ENCODE measurements around the gene HOXB6. TPM values are rescaled to one million over a fixed set of nuclear protein-coding genes. Genes with fewer than 3 reads are reported as not detected.

Gene HOXB6
- polyA plus RNA-seq, 4 donors = 0.45 to 17.5 (median 4.0) TPM

DNA sequence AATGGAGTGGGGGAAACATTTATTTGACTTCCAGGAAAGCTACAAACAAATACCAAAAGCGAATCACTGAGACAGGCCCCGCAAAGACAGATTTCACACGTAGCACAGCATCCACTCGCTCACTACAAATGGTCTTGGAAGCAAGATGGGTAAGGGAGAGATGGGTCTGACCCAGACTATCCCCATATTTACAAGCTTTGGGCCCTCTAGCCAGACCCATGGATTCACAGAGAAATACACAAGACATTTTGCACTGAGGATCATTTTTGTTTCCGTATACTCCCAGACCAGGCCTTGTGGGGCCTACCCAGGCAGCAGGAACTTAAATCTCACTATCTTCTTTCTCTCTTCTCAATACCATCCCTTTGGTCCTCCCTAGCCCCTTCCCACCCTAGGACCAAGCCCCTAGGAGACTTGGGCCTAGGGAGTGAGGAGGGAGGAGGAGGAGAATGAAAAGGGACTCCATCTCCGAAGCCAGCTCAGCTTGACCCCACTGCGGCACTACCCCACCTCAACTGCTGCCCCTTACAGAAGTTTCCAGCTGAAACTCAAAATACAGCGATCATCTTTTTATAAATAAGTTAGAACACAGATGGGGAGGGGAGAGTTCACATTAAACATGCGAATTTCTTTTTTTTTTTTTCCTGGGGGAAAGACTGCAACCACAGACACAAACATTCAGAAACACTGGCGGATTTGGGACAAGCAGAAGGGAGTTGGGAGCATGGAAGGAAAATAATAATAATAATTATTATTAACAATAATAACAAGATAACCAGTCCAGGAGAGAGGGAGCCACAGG lies 13.3 kb downstream of the HOXB6 start:
- Histone ChIP-seq H3K4me3 (ENCODE audit: low read depth in 1 of 3, low read length in 3 of 3) (peak overlapping the region in 1 of 3 donors; percentile 48), H3K27me3 (ENCODE audit: control insufficient read depth in 3 of 3, insufficient read depth in 3 of 3, low read length in 3 of 3) (peaks cover 0 to 99% (median 11%) of the 10 kb centered on the region in 3 donors), H3K27ac (ENCODE audit: low read depth in 1 of 3, low read length in 2 of 3) (peak overlapping the region; percentile 0 to 93 (median 91)), H3K36me3 (ENCODE audit: control insufficient read depth in 3 of 3, insufficient read depth in 2 of 3, low read depth in 1 of 3, low read length in 3 of 3) (peaks cover 0 to 37% (median 0%) of the 10 kb centered on the region in 3 donors), H3K9me3 (ENCODE audit: control insufficient read depth in 2 of 2, insufficient read depth in 1 of 2, low read depth in 1 of 2, low read length in 1 of 2) (no peaks in the 10 kb centered on the region), H3K4me1 (ENCODE audit: control insufficient read depth in 3 of 3, insufficient read depth in 2 of 3, low read depth in 1 of 3, low read length in 2 of 3) (peaks cover 0 to 47% (median 2%) of the 10 kb centered on the region in 3 donors)
- DNase-seq (no peak), FAIRE-seq (no peak)
- WGBS, 3 donors = 63 to 84% (median 75%) methylated on average over 10 of the region's 10 CpGs

DNA sequence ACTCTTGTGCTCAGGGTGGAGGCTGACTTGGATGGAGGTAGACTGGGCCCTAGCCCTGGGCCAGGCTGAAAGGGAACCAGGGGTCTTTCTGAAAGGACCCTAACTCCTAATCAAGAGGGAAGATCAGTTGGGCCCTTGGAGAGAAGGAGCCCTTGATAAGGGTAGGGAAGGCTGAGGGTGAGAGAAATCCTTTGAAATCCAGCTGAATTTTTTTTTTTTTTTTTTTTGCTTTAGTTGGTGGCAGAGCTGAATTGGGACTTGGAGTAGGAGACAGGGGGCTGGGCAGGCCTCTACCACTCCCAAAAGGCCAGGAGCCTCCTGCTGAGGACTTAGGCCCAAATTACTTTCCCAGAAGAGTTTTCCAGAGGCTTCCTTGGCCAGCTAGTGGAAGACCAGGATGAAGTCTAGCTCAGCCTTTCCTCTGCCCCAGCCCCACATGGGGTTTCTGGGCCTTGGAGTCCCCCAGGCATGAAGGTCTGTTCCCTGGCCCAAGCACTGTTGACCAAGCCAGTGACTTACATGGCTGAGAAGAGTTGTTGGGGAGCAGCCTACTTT lies 14.1 kb downstream of the HOXB6 start:
- DNase-seq (no peak), FAIRE-seq (no peak)
- Histone ChIP-seq H3K4me3 (ENCODE audit: low read depth in 1 of 3, low read length in 3 of 3) (peak overlapping the region in 1 of 3 donors; percentile 52), H3K27ac (ENCODE audit: low read depth in 1 of 3, low read length in 2 of 3) (peak overlapping the region in 2 of 3 donors; percentile 91 to 93), H3K27me3 (ENCODE audit: control insufficient read depth in 3 of 3, insufficient read depth in 3 of 3, low read length in 3 of 3) (peaks cover 0 to 99% (median 13%) of the 10 kb centered on the region in 3 donors), H3K4me1 (ENCODE audit: control insufficient read depth in 3 of 3, insufficient read depth in 2 of 3, low read depth in 1 of 3, low read length in 2 of 3) (peaks cover 0 to 44% (median 2%) of the 10 kb centered on the region in 3 donors), H3K9me3 (ENCODE audit: control insufficient read depth in 2 of 2, insufficient read depth in 1 of 2, low read depth in 1 of 2, low read length in 1 of 2) (no peaks in the 10 kb centered on the region), H3K36me3 (ENCODE audit: control insufficient read depth in 3 of 3, insufficient read depth in 2 of 3, low read depth in 1 of 3, low read length in 3 of 3) (peaks cover 0 to 29% (median 0%) of the 10 kb centered on the region in 3 donors)

DNA sequence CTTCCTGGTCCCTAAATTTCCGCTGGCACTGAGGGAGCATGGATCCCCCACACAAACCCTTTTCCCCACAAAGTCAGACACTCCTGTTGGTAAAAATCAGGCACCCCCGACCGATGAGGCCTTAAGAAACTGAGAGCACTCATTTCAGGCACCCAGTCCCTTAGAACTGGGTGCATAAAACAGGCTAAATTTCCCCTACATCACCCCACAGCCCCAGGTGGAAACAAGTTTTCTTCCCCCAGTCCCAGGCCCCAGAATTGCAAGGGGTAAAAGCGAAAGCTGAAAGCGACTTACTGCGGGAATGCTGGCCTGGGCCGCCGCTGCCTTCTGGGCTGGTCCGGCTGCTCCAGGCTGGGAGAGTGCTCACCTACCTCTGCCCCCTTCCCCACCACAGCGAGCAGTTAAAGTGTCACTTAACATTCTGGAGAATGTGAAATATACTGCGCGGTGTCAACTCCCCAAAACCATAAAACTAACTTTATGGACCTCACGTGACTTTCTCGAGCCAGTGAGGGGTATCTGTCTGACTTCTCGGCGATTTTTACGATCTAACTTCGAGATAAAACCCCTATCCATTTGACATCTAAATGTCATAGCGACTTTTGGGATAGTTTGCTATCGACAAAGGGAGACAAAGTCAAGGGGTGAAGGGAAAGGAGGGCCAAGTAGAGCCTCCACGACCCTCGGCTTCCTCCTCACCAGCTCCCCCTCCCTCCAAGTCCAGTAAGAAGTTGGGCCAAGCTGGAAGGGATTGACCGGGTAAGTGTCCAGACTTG lies 14.8 kb downstream of the HOXB6 start, which contains the start of gene HOXB3:
TSS of gene HOXB3 (minus strand) at position 411 of the 776 bp plus-strand sequence. CDS start 37,767 bp downstream, outside the sequence.
- WGBS, 3 donors = 18 to 24% (median 22%) methylated on average over 23 of the region's 23 CpGs
- FAIRE-seq = no peak

DNA sequence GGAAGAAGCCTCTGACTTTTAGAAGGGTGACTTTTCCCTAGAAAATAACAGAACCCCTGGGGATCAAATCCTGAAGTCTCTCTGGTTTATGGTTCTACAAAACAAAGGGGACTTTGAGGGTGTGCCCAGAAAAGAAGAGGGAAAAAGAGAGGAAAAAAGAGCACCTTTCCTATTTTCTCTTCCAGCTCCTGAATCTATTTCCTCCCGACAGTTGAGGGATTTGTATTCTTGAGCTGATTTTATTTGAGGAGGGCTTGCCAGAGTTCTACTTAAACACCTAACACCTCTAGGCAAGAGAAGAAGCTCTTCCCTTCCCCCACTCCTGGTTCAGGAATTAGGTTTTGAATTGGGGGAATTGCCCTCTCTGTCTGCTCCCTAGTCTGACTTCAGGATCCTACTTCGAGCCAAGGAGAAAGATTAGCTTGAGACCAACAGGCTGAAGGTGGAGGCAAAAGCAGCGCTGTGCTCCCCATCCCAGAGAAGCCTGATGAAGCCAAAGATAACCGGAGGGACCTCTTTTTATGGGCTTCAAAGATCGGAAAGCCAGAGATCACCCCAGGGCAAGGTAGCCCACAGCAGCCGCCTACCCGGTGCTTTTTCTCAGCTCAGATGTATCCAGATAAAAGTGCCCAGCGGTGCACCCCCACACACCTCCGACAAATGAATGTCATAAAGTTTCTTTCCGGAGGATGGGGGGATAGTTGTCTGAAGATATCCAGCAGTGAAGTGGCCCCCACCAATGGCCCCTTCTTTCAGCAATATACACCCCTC lies 15.5 kb downstream of the HOXB6 start:
- peak overlapping the region; percentile 17 to 93 (median 91) for H3K27ac ChIP-seq (ENCODE audit: low read depth in 1 of 3, low read length in 2 of 3)
- H3K9me3 ChIP-seq (ENCODE audit: control insufficient read depth in 2 of 2, insufficient read depth in 1 of 2, low read depth in 1 of 2, low read length in 1 of 2) = peaks cover 0 to 3% of the 10 kb centered on the region in 2 donors
- 11 to 17% (median 17%) methylated on average over 10 of the region's 10 CpGs for WGBS, 3 donors
- DNase-seq (no peak), FAIRE-seq (no peak)
- H3K4me3 ChIP-seq (ENCODE audit: low read depth in 1 of 3, low read length in 3 of 3) = peak overlapping the region in 1 of 3 donors; percentile 52
- H3K4me1 ChIP-seq (ENCODE audit: control insufficient read depth in 3 of 3, insufficient read depth in 2 of 3, low read depth in 1 of 3, low read length in 2 of 3) = peaks cover 0 to 37% (median 2%) of the 10 kb centered on the region in 3 donors
- peaks cover 0 to 98% (median 14%) of the 10 kb centered on the region in 3 donors for H3K27me3 ChIP-seq (ENCODE audit: control insufficient read depth in 3 of 3, insufficient read depth in 3 of 3, low read length in 3 of 3)
- peaks cover 0 to 16% (median 0%) of the 10 kb centered on the region in 3 donors for H3K36me3 ChIP-seq (ENCODE audit: control insufficient read depth in 3 of 3, insufficient read depth in 2 of 3, low read depth in 1 of 3, low read length in 3 of 3)

More for the DNA sequence above, 14.8 kb downstream of the HOXB6 start, which contains the start of gene HOXB3:
- Histone ChIP-seq H3K27ac (ENCODE audit: low read depth in 1 of 3, low read length in 2 of 3) (peak within 1 kb of the TSS; percentile 17 to 93 (median 91)), H3K36me3 (ENCODE audit: control insufficient read depth in 3 of 3, insufficient read depth in 2 of 3, low read depth in 1 of 3, low read length in 3 of 3) (peaks cover 0 to 24% (median 0%) of the 10 kb centered on the region in 3 donors), H3K4me1 (ENCODE audit: control insufficient read depth in 3 of 3, insufficient read depth in 2 of 3, low read depth in 1 of 3, low read length in 2 of 3) (peaks cover 0 to 40% (median 2%) of the 10 kb centered on the region in 3 donors), H3K4me3 (ENCODE audit: low read depth in 1 of 3, low read length in 3 of 3) (peak within 1 kb of the TSS in 1 of 3 donors; percentile 52), H3K27me3 (ENCODE audit: control insufficient read depth in 3 of 3, insufficient read depth in 3 of 3, low read length in 3 of 3) (peaks cover 0 to 99% (median 14%) of the 10 kb centered on the region in 3 donors), H3K9me3 (ENCODE audit: control insufficient read depth in 2 of 2, insufficient read depth in 1 of 2, low read depth in 1 of 2, low read length in 1 of 2) (peaks cover 0 to 3% of the 10 kb centered on the region in 2 donors)
- no peak for DNase-seq

DNA sequence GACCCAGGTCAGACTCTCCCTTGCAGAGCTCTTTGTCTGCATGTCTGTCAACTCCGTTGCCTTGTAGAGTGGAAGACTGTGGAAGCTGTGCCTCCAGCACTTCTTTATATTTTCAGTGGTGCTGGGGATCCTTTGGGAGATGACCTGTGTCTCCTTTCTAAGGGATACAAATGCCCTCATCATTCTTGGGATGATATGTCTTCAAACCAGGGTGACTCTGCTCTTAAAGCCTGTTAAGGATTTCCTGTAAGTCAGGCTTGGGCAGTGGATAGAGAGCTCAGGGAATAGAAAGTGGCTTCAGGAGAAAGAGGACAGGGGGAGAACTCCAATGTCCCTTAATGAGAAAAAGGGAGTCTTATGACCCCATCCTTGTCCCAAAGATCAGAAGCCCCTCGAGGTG lies 16.3 kb downstream of the HOXB6 start:
- FAIRE-seq (no peak), DNase-seq (no peak)
- peak overlapping the region in 2 of 3 donors; percentile 79 to 91 for H3K27ac ChIP-seq (ENCODE audit: low read depth in 1 of 3, low read length in 2 of 3)
- H3K36me3 ChIP-seq (ENCODE audit: control insufficient read depth in 3 of 3, insufficient read depth in 2 of 3, low read depth in 1 of 3, low read length in 3 of 3) = peaks cover 0 to 16% (median 0%) of the 10 kb centered on the region in 3 donors
- H3K4me1 ChIP-seq (ENCODE audit: control insufficient read depth in 3 of 3, insufficient read depth in 2 of 3, low read depth in 1 of 3, low read length in 2 of 3) = peaks cover 0 to 36% (median 2%) of the 10 kb centered on the region in 3 donors
- WGBS, 3 donors = 15 to 34% (median 15%) methylated on average over 2 of the region's 2 CpGs
- peak overlapping the region in 1 of 3 donors; percentile 52 for H3K4me3 ChIP-seq (ENCODE audit: low read depth in 1 of 3, low read length in 3 of 3)
- H3K27me3 ChIP-seq (ENCODE audit: control insufficient read depth in 3 of 3, insufficient read depth in 3 of 3, low read length in 3 of 3) = peaks cover 0 to 99% (median 14%) of the 10 kb centered on the region in 3 donors
- peaks cover 0 to 3% of the 10 kb centered on the region in 2 donors for H3K9me3 ChIP-seq (ENCODE audit: control insufficient read depth in 2 of 2, insufficient read depth in 1 of 2, low read depth in 1 of 2, low read length in 1 of 2)

DNA sequence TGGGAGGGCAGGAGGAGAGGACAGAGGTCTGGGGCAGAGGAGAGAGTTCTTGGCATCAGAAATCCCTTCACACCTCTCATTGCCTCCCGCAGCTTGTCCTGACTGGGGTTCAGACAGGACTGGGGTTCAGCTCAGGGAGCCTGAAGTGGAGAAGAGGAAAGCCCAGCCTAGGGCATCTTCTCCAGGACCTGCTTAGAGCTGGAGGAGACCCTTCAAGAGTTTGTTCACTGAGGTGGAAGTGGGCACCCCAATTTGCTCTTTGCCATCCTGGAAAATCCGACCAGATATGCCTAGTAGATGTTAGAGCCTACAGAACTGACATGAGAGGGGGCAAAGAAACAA lies 16.7 kb downstream of the HOXB6 start:
- FAIRE-seq (no peak), DNase-seq (no peak)
- Histone ChIP-seq H3K9me3 (ENCODE audit: control insufficient read depth in 2 of 2, insufficient read depth in 1 of 2, low read depth in 1 of 2, low read length in 1 of 2) (peaks cover 0 to 3% of the 10 kb centered on the region in 2 donors), H3K27me3 (ENCODE audit: control insufficient read depth in 3 of 3, insufficient read depth in 3 of 3, low read length in 3 of 3) (peaks cover 0 to 99% (median 10%) of the 10 kb centered on the region in 3 donors), H3K4me3 (ENCODE audit: low read depth in 1 of 3, low read length in 3 of 3) (peak overlapping the region in 1 of 3 donors; percentile 52), H3K27ac (ENCODE audit: low read depth in 1 of 3, low read length in 2 of 3) (peak overlapping the region; percentile 24 to 91 (median 79)), H3K36me3 (ENCODE audit: control insufficient read depth in 3 of 3, insufficient read depth in 2 of 3, low read depth in 1 of 3, low read length in 3 of 3) (peaks cover 0 to 15% (median 0%) of the 10 kb centered on the region in 3 donors), H3K4me1 (ENCODE audit: control insufficient read depth in 3 of 3, insufficient read depth in 2 of 3, low read depth in 1 of 3, low read length in 2 of 3) (peaks cover 0 to 36% (median 2%) of the 10 kb centered on the region in 3 donors)
- 8 to 40% (median 24%) methylated on average over 2 of the region's 2 CpGs for WGBS, 3 donors

DNA sequence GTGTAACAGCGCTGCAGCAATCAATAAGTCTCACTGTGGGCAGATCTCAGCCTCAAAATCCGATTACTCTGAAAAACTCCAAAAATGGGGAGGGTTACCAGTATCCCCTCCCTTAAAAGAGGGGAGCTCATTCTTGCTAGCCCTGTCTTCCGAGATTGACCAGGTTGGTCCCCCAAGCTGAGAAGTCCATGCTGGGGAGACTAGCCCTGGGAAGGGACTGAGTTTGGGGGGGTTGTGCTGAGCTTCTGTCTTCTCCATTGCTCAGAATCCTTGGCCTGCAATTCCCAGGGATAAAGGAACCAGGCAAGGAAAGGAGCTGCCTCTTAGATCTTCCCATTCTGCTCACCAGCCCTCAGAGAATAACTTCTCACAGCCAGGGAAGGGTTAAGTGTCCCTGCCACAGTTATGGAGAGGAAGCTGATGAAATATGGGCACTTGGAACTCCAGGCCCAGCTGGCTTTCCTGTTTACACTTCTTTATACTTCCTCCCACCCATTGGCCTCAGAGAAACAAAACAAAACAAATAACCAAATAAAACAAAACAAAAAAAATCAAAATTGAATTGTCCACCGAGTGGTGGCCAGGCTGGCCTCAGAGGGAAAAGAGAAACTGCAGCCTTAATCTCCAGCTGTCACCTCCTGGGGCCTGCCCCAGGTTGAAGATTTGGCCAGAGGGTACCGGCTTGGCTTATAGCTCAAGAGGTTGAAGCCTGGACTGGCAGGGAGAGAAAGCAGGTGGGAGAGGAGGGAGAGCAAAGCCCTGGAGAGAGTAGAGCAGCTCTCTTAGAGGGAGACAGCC lies 17.3 kb downstream of the HOXB6 start:
- H3K9me3 ChIP-seq (ENCODE audit: control insufficient read depth in 2 of 2, insufficient read depth in 1 of 2, low read depth in 1 of 2, low read length in 1 of 2) = peaks cover 0 to 3% of the 10 kb centered on the region in 2 donors
- peaks cover 3 to 99% (median 10%) of the 10 kb centered on the region in 3 donors for H3K27me3 ChIP-seq (ENCODE audit: control insufficient read depth in 3 of 3, insufficient read depth in 3 of 3, low read length in 3 of 3)
- DNase-seq (no peak), FAIRE-seq (no peak)
- H3K4me3 ChIP-seq (ENCODE audit: low read depth in 1 of 3, low read length in 3 of 3) = peak overlapping the region in 1 of 3 donors; percentile 52
- H3K27ac ChIP-seq (ENCODE audit: low read depth in 1 of 3, low read length in 2 of 3) = peak overlapping the region; percentile 24 to 91 (median 79)
- 17 to 34% (median 26%) methylated on average over 5 of the region's 5 CpGs for WGBS, 3 donors
- peaks cover 0 to 14% (median 0%) of the 10 kb centered on the region in 3 donors for H3K36me3 ChIP-seq (ENCODE audit: control insufficient read depth in 3 of 3, insufficient read depth in 2 of 3, low read depth in 1 of 3, low read length in 3 of 3)
- peaks cover 0 to 41% (median 2%) of the 10 kb centered on the region in 3 donors for H3K4me1 ChIP-seq (ENCODE audit: control insufficient read depth in 3 of 3, insufficient read depth in 2 of 3, low read depth in 1 of 3, low read length in 2 of 3)

All from small intestine (tissue), 7 donors.